PC-3 (cell line): ENCODE results near the gene ATG16L1. TPM values are rescaled to one million over a fixed set of nuclear protein-coding genes. Genes with fewer than 3 reads are reported as not detected.

Experiments
- ATAC-seq: fragments of 200-7000 bp; cut with Tn5 transposase; 2 replicates; pipeline ENCODE4 v1.9.1; 2020; ENCODE audit warnings: mild to moderate bottlenecking, moderate library complexity
- BruUV-seq: library from RNA; stranded (reverse); fragments of 400-500 nt; replicated peaks from 2 replicates; lab custom pipeline; 2021; lab: Mats Ljungman, UMichigan
- CTCF ChIA-PET: fragments of 300-600 bp; sonication (Branson Sonifier 250); formaldehyde crosslinking; loops from one replicate; lab custom pipeline; 2022; ENCODE audit warnings: antibody characterized with exemption; lab: Charles Lee
- POLR2A ChIA-PET: fragments of 300-600 bp; sonication (Branson Sonifier 250); formaldehyde crosslinking; loops from one replicate; lab custom pipeline; 2022; ENCODE audit warnings: antibody characterized with exemption; ENCODE audit not compliant: unreplicated experiment; lab: Charles Lee
- DNase-seq: peaks from one replicate; pipeline ENCODE4 v3.0.0-alpha.2; 2015
- H2AFZ ChIP-seq: fragments of 300-600 bp; sonication (generic); 2 replicates; pipeline ENCODE4 v1.6.0; 2016; ENCODE audit warnings: antibody characterized with exemption, low read length
- H3F3A ChIP-seq: fragments of 300-600 bp; sonication (generic); one replicate; pipeline ENCODE4 v1.6.0; 2017; ENCODE audit warnings: antibody characterized with exemption, low read length, control low read depth, mild to moderate bottlenecking; ENCODE audit not compliant: unreplicated experiment
- H3K27ac ChIP-seq: fragments of 300-600 bp; sonication (generic); 2 replicates; pipeline ENCODE4 v1.5.1; 2016; ENCODE audit warnings: mild to moderate bottlenecking, low read length
- H3K27me3 ChIP-seq: fragments of 300-600 bp; sonication (generic); 2 replicates; pipeline ENCODE4 v1.6.1; 2016; ENCODE audit warnings: low read length, mixed read lengths
- H3K36me3 ChIP-seq: fragments of 300-600 bp; sonication (generic); 2 replicates; pipeline ENCODE4 v1.6.1; 2016; ENCODE audit warnings: low read depth, mixed run types, low read length, mixed read lengths
- H3K4me1 ChIP-seq: fragments of 300-600 bp; sonication (generic); 2 replicates; pipeline ENCODE4 v1.5.1; 2016; ENCODE audit warnings: low read length; ENCODE audit not compliant: insufficient read depth
- H3K4me2 ChIP-seq: fragments of 300-600 bp; sonication (generic); 2 replicates; pipeline ENCODE4 v1.6.0; 2016; ENCODE audit warnings: low read length
- H3K4me3 ChIP-seq: fragments of 300-600 bp; sonication (generic); 2 replicates; pipeline ENCODE4 v1.5.1; 2016; ENCODE audit warnings: mild to moderate bottlenecking, low read length, mixed read lengths
- H3K79me2 ChIP-seq: fragments of 300-600 bp; sonication (generic); 2 replicates; pipeline ENCODE4 v1.6.1; 2017; ENCODE audit warnings: low read length, mixed read lengths
- H3K9ac ChIP-seq: fragments of 300-600 bp; sonication (generic); 2 replicates; pipeline ENCODE4 v1.6.0; 2016; ENCODE audit warnings: mild to moderate bottlenecking, low read length
- H3K9me2 ChIP-seq: fragments of 300-600 bp; sonication (generic); replicated peaks from 2 replicates; pipeline ENCODE4 v1.6.1; 2016; ENCODE audit warnings: mixed run types, low read length, mixed read lengths
- H3K9me3 ChIP-seq: fragments of 300-600 bp; sonication (generic); 2 replicates; pipeline ENCODE4 v1.6.1; 2016; ENCODE audit warnings: low read length, mixed read lengths
- H4K20me1 ChIP-seq: fragments of 300-600 bp; sonication (generic); 2 replicates; pipeline ENCODE4 v1.6.1; 2016; ENCODE audit warnings: low read length, mixed read lengths
- CTCF ChIP-seq: fragments of 300-600 bp; sonication (generic); conservative IDR thresholded peaks from 2 replicates; pipeline ENCODE4 v1.5.1; 2017; ENCODE audit warnings: antibody characterized with exemption, low read depth, mild to moderate bottlenecking, low read length
- EZH2 ChIP-seq: fragments of 300-600 bp; sonication (generic); IDR thresholded peaks from one replicate; pipeline ENCODE4 v1.6.1; 2017; ENCODE audit warnings: antibody characterized with exemption, mild to moderate bottlenecking, low read length; ENCODE audit not compliant: unreplicated experiment
- EZH2phosphoT487 ChIP-seq: fragments of 300-600 bp; sonication (generic); IDR thresholded peaks from 2 replicates; pipeline ENCODE4 v1.6.1; 2018; ENCODE audit warnings: mild to moderate bottlenecking, antibody characterized with exemption, low read length, borderline replicate concordance
- intact Hi-C: fragments of 100-400 bp; cut with micrococcal nuclease; formaldehyde crosslinking; loops from 2 replicates; pipeline ENCODE4 v1.9.0; 2023
- total RNA-seq: library from RNA; depleted of rRNA; stranded (reverse); fragments of >200 nt; gene quantifications from 2 replicates; pipeline ENCODE4 v1.2.3, GENCODE V29; 2014

ATG16L1 gene
- total RNA-seq, 1 experiment from 2014 or later: 173 TPM

- CTCF ChIA-PET: no interaction called here
- no peak overlapping the region for H3K9ac ChIP-seq
- H3K9me2 ChIP-seq: no peaks in the 10 kb centered on the region
- intact Hi-C loops: no loop called here
- H3K36me3 ChIP-seq: no peaks in the 10 kb centered on the region
- DNase-seq (no peak), ATAC-seq (no peak)
- no peaks in the 10 kb centered on the region for H4K20me1 ChIP-seq
- 0 out of 2 replicates have a peak, but pooled peaks cover 3% of the 10 kb centered on the region for H3K27me3 ChIP-seq
- no peak overlapping the region for H3K4me2 ChIP-seq
- no TSS peak for BruUV-seq
- H3K27ac ChIP-seq: no peak overlapping the region
- no peaks in the 10 kb centered on the region for H3F3A ChIP-seq
- no peak overlapping the region for H3K4me3 ChIP-seq
- no peaks in the 10 kb centered on the region for H3K4me1 ChIP-seq
- TF ChIP-seq EZH2phosphoT487 (no peak), CTCF (no peak), EZH2 (no peak)
- no peak overlapping the region for H2AFZ ChIP-seq
- no peaks in the 10 kb centered on the region for H3K9me3 ChIP-seq
- POLR2A ChIA-PET: no interaction called here
- no peaks in the 10 kb centered on the region for H3K79me2 ChIP-seq
Observed at GRCh38 chr2:233317196-233317943, 65.9 kb downstream of the ATG16L1 start.

- no peaks in the 10 kb centered on the region for H3F3A ChIP-seq
- no peak overlapping the region for H3K27ac ChIP-seq
- H3K36me3 ChIP-seq: no peaks in the 10 kb centered on the region
- no peaks in the 10 kb centered on the region for H3K79me2 ChIP-seq
- 0 out of 2 replicates have a peak, but pooled peaks cover 3% of the 10 kb centered on the region for H3K27me3 ChIP-seq
- no peak overlapping the region for H3K9ac ChIP-seq
- H3K9me3 ChIP-seq: no peaks in the 10 kb centered on the region
- intact Hi-C loops: no loop called here
- DNase-seq (no peak), ATAC-seq (no peak)
- H3K4me1 ChIP-seq: no peaks in the 10 kb centered on the region
- H3K4me3 ChIP-seq: no peak overlapping the region
- H3K4me2 ChIP-seq: no peak overlapping the region
- CTCF ChIA-PET: no interaction called here
- no TSS peak for BruUV-seq
- POLR2A ChIA-PET: no interaction called here
- H3K9me2 ChIP-seq: no peaks in the 10 kb centered on the region
- H4K20me1 ChIP-seq: no peaks in the 10 kb centered on the region
- H2AFZ ChIP-seq: no peak overlapping the region
- no peak for TF ChIP-seq EZH2phosphoT487
- TF ChIP-seq CTCF: no peak
- no peak for TF ChIP-seq EZH2
Observed at GRCh38 chr2:233319256-233319655, 67.8 kb downstream of the ATG16L1 start.

GRCh38 chr2:233320470-233320869 is 69.0 kb downstream of the ATG16L1 start:
- TF ChIP-seq EZH2: no peak
- TF ChIP-seq CTCF: no peak
- TF ChIP-seq EZH2phosphoT487: no peak
- Histone ChIP-seq H4K20me1 (no peaks in the 10 kb centered on the region), H3K4me1 (no peaks in the 10 kb centered on the region), H3K27ac (no peak overlapping the region), H3K27me3 (0 out of 2 replicates have a peak, but pooled peaks cover 3% of the 10 kb centered on the region), H3K9me3 (no peaks in the 10 kb centered on the region), H3F3A (no peaks in the 10 kb centered on the region), H3K4me2 (no peak overlapping the region), H3K9ac (no peak overlapping the region), H3K9me2 (no peaks in the 10 kb centered on the region), H3K36me3 (no peaks in the 10 kb centered on the region), H3K79me2 (no peaks in the 10 kb centered on the region), H2AFZ (no peak overlapping the region), H3K4me3 (no peak overlapping the region)
- ATAC-seq (no peak), DNase-seq (no peak)
- ChIA-PET CTCF (no interaction called here), POLR2A (no interaction called here)
- intact Hi-C loops: no loop called here
- BruUV-seq: no TSS peak
